PFSK-1 (cell line): ENCODE measurements around the gene PRDM16.

Source experiments
- FOXP2 ChIP-seq: optimal IDR thresholded peaks from 2 replicates; pipeline ENCODE3; 2011; ENCODE audit warnings: borderline replicate concordance, control low read depth, inconsistent platforms; ENCODE audit not compliant: insufficient read depth; ENCODE audit errors: extremely low read length, extremely low read depth
- POLR2AphosphoS5 ChIP-seq: IDR thresholded peaks from 2 replicates; pipeline ENCODE4 v1.6.1; 2012; ENCODE audit warnings: low read depth, mild to moderate bottlenecking, control low read depth, low read length, moderate library complexity
- SIN3A ChIP-seq: IDR thresholded peaks from 2 replicates; pipeline ENCODE4 v1.6.1; 2012; ENCODE audit warnings: mild to moderate bottlenecking, low read length, moderate library complexity, borderline replicate concordance; ENCODE audit not compliant: insufficient read depth
- TAF1 ChIP-seq: IDR thresholded peaks from 2 replicates; pipeline ENCODE4 v1.6.1; 2012; ENCODE audit warnings: low read length, control low read depth, borderline replicate concordance; ENCODE audit not compliant: insufficient read depth
- TF ChIP-seq, protein P1 (sequence below), 2 experiments: IDR thresholded peaks; 2 replicates each; pipeline versions ENCODE4 v1.6.1 to v1.8.0; 2011 to 2012; ENCODE audit warnings: low read depth in 2 of 2, low read length in 2 of 2, control low read depth in 1 of 2, inconsistent platforms in 1 of 2, mild to moderate bottlenecking in 1 of 2, moderate library complexity in 1 of 2; ENCODE audit not compliant: insufficient read depth in 1 of 2

PRDM16 gene

DNA sequence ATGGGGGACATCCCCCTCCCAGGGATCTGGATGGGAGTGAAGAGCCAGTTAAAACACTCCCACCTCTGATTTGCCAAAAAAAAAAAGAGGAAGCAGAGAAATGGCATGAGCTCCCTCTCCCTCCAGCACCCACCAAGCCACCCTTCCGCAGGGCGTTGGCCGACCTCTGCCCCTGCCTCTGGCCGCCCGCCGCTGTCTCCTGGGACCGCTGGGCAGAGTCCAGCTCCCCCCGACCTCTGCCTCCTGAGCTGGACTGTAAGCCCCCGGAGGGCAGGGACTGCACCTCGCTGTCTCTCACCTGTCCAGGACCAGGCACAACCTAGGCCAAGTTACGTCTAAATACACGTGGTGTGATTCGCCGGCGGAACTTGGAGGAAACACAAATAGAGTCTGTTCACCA lies 174.3 kb downstream of the PRDM16 start:
- TF ChIP-seq FOXP2 (no peak), POLR2AphosphoS5 (no peak), SIN3A (no peak), TAF1 (no peak)
- TF ChIP-seq, protein P1, sequence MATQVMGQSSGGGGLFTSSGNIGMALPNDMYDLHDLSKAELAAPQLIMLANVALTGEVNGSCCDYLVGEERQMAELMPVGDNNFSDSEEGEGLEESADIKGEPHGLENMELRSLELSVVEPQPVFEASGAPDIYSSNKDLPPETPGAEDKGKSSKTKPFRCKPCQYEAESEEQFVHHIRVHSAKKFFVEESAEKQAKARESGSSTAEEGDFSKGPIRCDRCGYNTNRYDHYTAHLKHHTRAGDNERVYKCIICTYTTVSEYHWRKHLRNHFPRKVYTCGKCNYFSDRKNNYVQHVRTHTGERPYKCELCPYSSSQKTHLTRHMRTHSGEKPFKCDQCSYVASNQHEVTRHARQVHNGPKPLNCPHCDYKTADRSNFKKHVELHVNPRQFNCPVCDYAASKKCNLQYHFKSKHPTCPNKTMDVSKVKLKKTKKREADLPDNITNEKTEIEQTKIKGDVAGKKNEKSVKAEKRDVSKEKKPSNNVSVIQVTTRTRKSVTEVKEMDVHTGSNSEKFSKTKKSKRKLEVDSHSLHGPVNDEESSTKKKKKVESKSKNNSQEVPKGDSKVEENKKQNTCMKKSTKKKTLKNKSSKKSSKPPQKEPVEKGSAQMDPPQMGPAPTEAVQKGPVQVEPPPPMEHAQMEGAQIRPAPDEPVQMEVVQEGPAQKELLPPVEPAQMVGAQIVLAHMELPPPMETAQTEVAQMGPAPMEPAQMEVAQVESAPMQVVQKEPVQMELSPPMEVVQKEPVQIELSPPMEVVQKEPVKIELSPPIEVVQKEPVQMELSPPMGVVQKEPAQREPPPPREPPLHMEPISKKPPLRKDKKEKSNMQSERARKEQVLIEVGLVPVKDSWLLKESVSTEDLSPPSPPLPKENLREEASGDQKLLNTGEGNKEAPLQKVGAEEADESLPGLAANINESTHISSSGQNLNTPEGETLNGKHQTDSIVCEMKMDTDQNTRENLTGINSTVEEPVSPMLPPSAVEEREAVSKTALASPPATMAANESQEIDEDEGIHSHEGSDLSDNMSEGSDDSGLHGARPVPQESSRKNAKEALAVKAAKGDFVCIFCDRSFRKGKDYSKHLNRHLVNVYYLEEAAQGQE (IDR thresholded peaks at IDR 0.05; ENCODE audit: insufficient read depth in 1 of 2, low read depth in 2 of 2, low read length in 2 of 2): no peak

DNA sequence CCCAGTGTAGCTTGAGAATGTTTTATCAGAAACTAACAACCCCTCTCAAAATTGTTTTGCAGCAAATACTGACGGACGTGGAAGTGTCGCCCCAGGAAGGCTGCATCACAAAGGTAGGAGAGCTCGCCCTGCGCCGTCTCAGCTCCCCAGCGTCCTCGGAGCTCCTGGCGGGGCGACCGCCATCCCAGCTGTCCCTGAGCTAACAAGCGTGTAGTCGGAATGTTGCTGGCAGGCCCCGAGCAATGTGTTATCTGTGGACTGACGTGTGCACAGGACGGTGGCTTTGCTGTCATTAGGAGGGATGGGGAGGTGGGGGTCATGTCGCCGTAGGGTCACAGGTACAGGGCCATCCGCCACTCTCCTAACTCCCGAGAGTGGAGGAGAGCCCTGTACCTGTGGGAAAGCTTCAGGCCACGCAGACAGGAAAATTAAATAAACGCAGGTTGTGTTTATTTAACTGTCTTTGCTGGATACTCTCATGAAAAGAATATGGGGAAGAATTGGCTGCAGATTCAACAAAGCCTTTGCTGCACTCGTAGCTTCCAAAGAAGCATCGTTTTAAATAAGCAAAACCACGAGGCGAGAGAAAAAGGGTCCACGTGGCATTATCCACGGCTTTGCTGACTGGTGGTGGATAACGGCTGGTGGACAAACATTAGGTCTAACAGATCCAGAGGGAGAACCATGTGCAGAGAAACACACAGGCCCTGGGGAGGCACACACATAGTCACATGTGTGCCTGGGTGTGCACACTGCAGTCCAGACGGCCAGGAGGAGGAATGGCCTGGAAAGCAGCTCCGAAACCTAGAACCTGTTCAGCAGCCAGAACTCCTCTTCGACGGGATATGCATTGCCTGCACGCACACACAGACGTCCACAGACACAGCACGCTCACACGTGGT lies 175.3 kb downstream of the PRDM16 start:
- TF ChIP-seq SIN3A (no peak), FOXP2 (no peak), POLR2AphosphoS5 (no peak), TAF1 (no peak)
- TF ChIP-seq, protein P1 (IDR thresholded peaks at IDR 0.05; ENCODE audit: insufficient read depth in 1 of 2, low read depth in 2 of 2, low read length in 2 of 2): no peak

DNA sequence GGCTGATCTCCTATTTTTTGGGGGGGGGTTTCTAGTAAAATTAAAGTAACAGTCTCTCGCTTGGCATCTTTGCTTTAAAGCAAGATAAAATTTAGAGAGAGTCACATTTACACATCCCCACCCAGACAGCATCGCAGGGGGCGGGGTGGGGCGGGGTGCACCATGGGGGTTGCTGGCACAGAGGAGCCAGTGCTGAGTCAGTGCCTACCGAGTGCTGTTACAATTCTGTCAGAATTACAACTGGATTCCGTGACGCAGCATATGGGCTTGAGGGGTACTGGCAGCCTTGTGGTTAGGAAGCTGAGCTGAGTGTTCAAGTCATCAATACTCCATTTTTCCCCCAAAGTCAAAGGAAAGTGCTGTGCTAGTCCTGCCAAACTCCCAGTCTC lies 175.9 kb downstream of the PRDM16 start:
- TF ChIP-seq, protein P1 (IDR thresholded peaks at IDR 0.05; ENCODE audit: insufficient read depth in 1 of 2, low read depth in 2 of 2, low read length in 2 of 2): no peak
- TF ChIP-seq TAF1 (no peak), POLR2AphosphoS5 (no peak), SIN3A (no peak), FOXP2 (no peak)

DNA sequence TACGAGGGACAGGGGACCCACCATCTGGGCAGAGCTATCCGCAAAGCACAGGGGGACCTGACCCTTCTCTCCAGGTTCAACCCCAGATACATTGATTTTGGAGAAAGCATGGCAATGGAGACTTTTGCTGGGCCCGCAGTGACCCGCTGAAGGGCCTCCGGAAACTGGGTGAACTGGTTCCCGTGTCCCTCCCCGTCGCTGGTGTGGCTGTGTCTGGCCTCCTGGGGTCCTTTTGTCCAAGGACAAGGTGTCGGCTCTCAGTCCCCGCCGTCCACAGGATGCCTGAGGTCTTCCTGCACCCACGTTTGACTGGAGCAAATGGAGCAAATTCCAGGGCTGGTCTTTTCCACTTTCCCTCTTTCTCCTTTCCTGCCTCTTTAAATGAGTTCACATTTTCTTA lies 176.3 kb downstream of the PRDM16 start:
- no peak for TF ChIP-seq SIN3A

DNA sequence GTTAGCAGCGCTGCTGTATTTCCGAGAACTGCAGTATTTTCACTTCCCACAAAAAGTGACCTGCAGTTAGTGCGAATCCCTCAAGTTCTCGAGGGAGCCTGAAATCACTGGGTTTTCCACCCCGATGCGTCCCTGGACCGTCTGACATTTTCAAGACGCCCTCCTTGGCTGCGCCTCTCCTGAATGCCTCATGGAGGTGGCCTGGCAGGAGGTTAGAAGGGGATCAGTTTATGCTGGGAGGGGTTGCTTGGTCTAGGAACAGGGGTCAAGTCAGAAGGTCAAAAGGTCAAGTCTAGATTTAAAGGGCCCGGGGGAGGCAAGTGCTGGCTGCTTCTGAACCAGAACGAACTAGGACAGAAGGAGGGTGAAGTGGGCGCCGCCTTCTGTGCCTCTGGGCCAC lies 176.8 kb downstream of the PRDM16 start:
- TF ChIP-seq, protein P1 (IDR thresholded peaks at IDR 0.05; ENCODE audit: insufficient read depth in 1 of 2, low read depth in 2 of 2, low read length in 2 of 2): no peak
- TF ChIP-seq POLR2AphosphoS5: no peak
- no peak for TF ChIP-seq SIN3A
- no peak for TF ChIP-seq TAF1
- no peak for TF ChIP-seq FOXP2
